A673 (cell line): ENCODE measurements around the gene C11orf54. TPM values are rescaled to one million over a fixed set of nuclear protein-coding genes. Genes with fewer than 3 reads are reported as not detected.
A peak's percentile ranks its signal among the peaks of the same experiment; 100 is the strongest.

Source experiments
- BruUV-seq: library from RNA; stranded (reverse); fragments of 400-500 nt; replicated peaks from 2 replicates; lab custom pipeline; 2021; lab: Mats Ljungman, UMichigan
- CTCF ChIA-PET: fragments of 300-600 bp; sonication (Branson Sonifier 250); formaldehyde crosslinking; loops from one replicate; lab custom pipeline; 2022; ENCODE audit warnings: antibody characterized with exemption; lab: Charles Lee
- POLR2A ChIA-PET: fragments of 300-600 bp; sonication (Branson Sonifier 250); formaldehyde crosslinking; loops from one replicate; lab custom pipeline; 2022; ENCODE audit warnings: antibody characterized with exemption; ENCODE audit not compliant: low non-redundant PET; lab: Charles Lee
- DNase-seq: peaks from one replicate; pipeline ENCODE4 v3.0.0-alpha.2; 2015; ENCODE audit warnings: low spot score
- H3K27ac ChIP-seq: fragments of 200-600 bp; sonication (generic); 2 replicates; pipeline ENCODE4 v1.5.1; 2016; ENCODE audit warnings: mixed run types, low read depth, mild to moderate bottlenecking, mixed read lengths, antibody characterized with exemption, low read length; ENCODE audit not compliant: poor library complexity, severe bottlenecking
- H3K27me3 ChIP-seq: fragments of 200-600 bp; sonication (generic); replicated peaks from 2 replicates; pipeline ENCODE4 v1.6.1; 2017; ENCODE audit warnings: mixed run types, low read depth, mild to moderate bottlenecking, mixed read lengths, antibody characterized with exemption, low read length; ENCODE audit not compliant: insufficient read depth, poor library complexity
- H3K36me3 ChIP-seq: fragments of 200-600 bp; sonication (generic); 2 replicates; pipeline ENCODE4 v1.6.1; 2016; ENCODE audit warnings: mixed run types, mild to moderate bottlenecking, mixed read lengths, antibody characterized with exemption, low read length; ENCODE audit not compliant: insufficient read depth, poor library complexity, severe bottlenecking
- H3K4me1 ChIP-seq: fragments of 200-600 bp; sonication (generic); 2 replicates; pipeline ENCODE4 v1.6.1; 2017; ENCODE audit warnings: mixed run types, mild to moderate bottlenecking, mixed read lengths, antibody characterized with exemption, low read length; ENCODE audit not compliant: insufficient read depth, poor library complexity, severe bottlenecking
- H3K4me3 ChIP-seq: fragments of 200-600 bp; sonication (generic); 2 replicates; pipeline ENCODE4 v1.5.1; 2016; ENCODE audit warnings: low read depth, mixed run types, mild to moderate bottlenecking, mixed read lengths, low read length; ENCODE audit not compliant: poor library complexity, severe bottlenecking
- H3K9me3 ChIP-seq: fragments of 200-600 bp; sonication (generic); 2 replicates; pipeline ENCODE4 v1.6.1; 2016; ENCODE audit warnings: mixed run types, low read depth, mild to moderate bottlenecking, mixed read lengths, antibody characterized with exemption, low read length; ENCODE audit not compliant: poor library complexity, severe bottlenecking
- CTCF ChIP-seq: fragments of 300-800, 200-600 bp; sonication (generic); conservative IDR thresholded peaks from 2 replicates; pipeline ENCODE4 v1.5.1; 2017; ENCODE audit warnings: low read depth, mild to moderate bottlenecking, antibody characterized with exemption, low read length, moderate library complexity, mixed read lengths
- EZH2 ChIP-seq: fragments of 200-600 bp; sonication (generic); IDR thresholded peaks from 2 replicates; pipeline ENCODE4 v1.6.1; 2017; ENCODE audit warnings: borderline replicate concordance, low read depth, mild to moderate bottlenecking, mixed read lengths, antibody characterized with exemption, low read length; ENCODE audit not compliant: poor library complexity, severe bottlenecking
- intact Hi-C: fragments of 100-400 bp; cut with micrococcal nuclease; formaldehyde crosslinking; loops from one replicate; pipeline ENCODE4 v1.10.0; 2022; ENCODE audit not compliant: unreplicated experiment
- total RNA-seq: library from RNA; stranded (reverse); gene quantifications from 2 replicates; pipeline ENCODE4 v1.2.3, GENCODE V29; 2021

Gene C11orf54
- total RNA-seq, 1 experiment from 2014 or later = 26.2 TPM

- TF ChIP-seq EZH2 (no peak), CTCF (no peak)
- CTCF ChIA-PET = no interaction called here
- DNase-seq = no peak
- POLR2A ChIA-PET = interaction anchor here (0.9 kb wide), 1 partner anchor 50 kb away, joined by 3 read pairs; the partner anchor contains the start of genes C11orf54 and TAF1D
- Histone ChIP-seq H3K4me3 (no peak overlapping the region), H3K9me3 (no peaks in the 10 kb centered on the region), H3K4me1 (peaks cover 5% of the 10 kb centered on the region), H3K27ac (no peak overlapping the region), H3K27me3 (no peaks in the 10 kb centered on the region), H3K36me3 (peaks cover 91% of the 10 kb centered on the region)
- BruUV-seq = no TSS peak
- intact Hi-C loops = loop anchor here (10.0 kb wide), 1 partner anchor 117 kb away; no protein-coding TSS in a partner anchor
Measured at GRCh38 chr11:93791493-93791892, 50.0 kb downstream of the C11orf54 start.

DNA sequence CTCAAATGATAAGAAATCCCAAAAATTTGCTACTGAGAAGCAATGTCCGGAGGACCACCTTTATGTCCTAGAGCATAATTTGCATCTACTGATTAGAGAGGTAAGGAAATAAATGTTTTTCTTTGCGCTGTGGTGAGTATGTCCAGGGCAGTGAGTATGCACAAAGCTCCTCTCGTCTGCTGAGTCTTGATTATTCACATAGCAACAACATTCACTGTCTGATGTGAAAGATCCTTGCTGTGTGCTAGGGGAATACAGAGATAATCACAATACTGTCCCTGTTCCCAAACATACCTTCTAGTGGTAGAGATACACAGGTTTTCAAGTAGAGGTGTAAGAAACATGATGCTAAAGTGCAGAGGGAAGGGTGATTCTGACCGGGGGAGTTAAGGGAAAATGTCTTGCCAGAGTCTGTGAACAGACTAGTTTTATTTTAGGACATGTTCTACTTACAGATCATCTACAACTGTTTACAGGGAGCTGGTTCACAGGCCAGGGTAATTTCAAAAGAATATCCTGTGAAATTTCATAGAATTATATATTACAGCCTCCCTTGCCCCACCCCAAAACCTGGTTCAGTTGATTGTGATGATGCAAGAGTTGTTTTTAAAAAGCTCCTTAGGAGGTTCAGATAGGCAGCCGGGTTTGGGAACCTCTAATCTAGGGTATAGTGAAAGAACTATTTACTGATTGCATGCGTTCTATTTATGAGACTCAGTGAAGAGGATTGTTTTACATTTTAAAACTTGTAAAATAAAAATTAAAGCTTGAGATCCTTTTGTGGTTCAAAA is 55.2 kb downstream of the C11orf54 start:
- Histone ChIP-seq H3K27me3 (no peaks in the 10 kb centered on the region), H3K4me3 (no peak overlapping the region), H3K36me3 (peaks cover 93% of the 10 kb centered on the region), H3K27ac (no peak overlapping the region), H3K9me3 (no peaks in the 10 kb centered on the region), H3K4me1 (peaks cover 11% of the 10 kb centered on the region)
- POLR2A ChIA-PET = interaction anchor here (0.6 to 0.8 kb wide), 3 partner anchors 13 to 715 kb away, joined by 3 to 5 read pairs (median 3); partner anchors contain the start of gene MED17
- TF ChIP-seq CTCF (no peak), EZH2 (no peak)
- intact Hi-C loops = loop anchor here (5.0 to 10.0 kb wide), 2 partner anchors 64 to 122 kb away; no protein-coding TSS in a partner anchor
- DNase-seq = no peak
- BruUV-seq = no TSS peak
- CTCF ChIA-PET = no interaction called here

DNA sequence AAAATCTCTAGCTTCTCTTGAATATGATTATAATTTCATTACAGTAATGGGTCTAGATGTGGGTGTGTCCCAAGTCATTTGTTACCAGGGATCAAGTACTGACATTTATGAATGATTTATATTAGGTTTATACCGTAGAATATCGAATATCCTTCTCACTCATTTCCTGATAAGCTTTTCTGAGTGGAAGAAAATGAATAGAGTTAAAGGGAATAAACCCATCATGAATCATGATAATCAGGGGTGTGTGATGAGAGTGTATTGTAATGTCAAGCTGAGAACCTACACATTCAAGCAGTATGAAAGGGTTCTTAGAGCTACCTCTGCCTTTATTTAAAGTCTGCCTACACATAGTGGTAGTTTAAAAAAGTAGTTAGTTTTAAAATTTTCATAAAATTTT is 59.9 kb downstream of the C11orf54 start:
- H3K9me3 ChIP-seq = no peaks in the 10 kb centered on the region
- BruUV-seq = no TSS peak
- TF ChIP-seq EZH2 (no peak), CTCF (no peak)
- no peaks in the 10 kb centered on the region for H3K27me3 ChIP-seq
- ChIA-PET POLR2A (interaction anchor here (0.6 to 1.2 kb wide), 2 partner anchors 17 to 55 kb away, joined by 3 to 4 read pairs; partner anchors contain the start of gene MED17), CTCF (no interaction called here)
- peaks cover 88% of the 10 kb centered on the region for H3K36me3 ChIP-seq
- DNase-seq = peak; percentile 13
- H3K27ac ChIP-seq = no peak overlapping the region
- intact Hi-C loops = loop anchor here (10.0 kb wide), 1 partner anchor 107 kb away; no protein-coding TSS in a partner anchor
- peaks cover 13% of the 10 kb centered on the region for H3K4me1 ChIP-seq
- no peak overlapping the region for H3K4me3 ChIP-seq
